ENCODE results near the gene AADACL3. TPM values are rescaled to one million over a fixed set of nuclear protein-coding genes. Genes with fewer than 3 reads are reported as not detected.
"Not testable (repeated sequence)": the region's sequence is repeated elsewhere in the genome, so short reads cannot be mapped to it uniquely, and the experiment has no call there.

The AADACL3 gene
- polyA plus RNA-seq, 4 donors = not detected

- DNase-seq (ENCODE audit: low read depth in 4 of 4, low spot score in 2 of 4) = not testable (repeated sequence)
Measured at GRCh38 chr1:12713651-12714050, 2.3 kb upstream of the AADACL3 start.

- DNase-seq (ENCODE audit: low read depth in 4 of 4, low spot score in 2 of 4) = no peak
Measured at GRCh38 chr1:12714710-12715475, 1.0 kb upstream of the AADACL3 start.

- DNase-seq (ENCODE audit: low read depth in 4 of 4, low spot score in 2 of 4) = no peak
Measured at GRCh38 chr1:12717301-12717838, 1.5 kb downstream of the AADACL3 start.

- DNase-seq (ENCODE audit: low read depth in 4 of 4, low spot score in 2 of 4) = no peak
Measured at GRCh38 chr1:12722626-12723025, 6.7 kb downstream of the AADACL3 start.

GRCh38 chr1:12728391-12728790 is 12.5 kb downstream of the AADACL3 start:
- no peak for DNase-seq (ENCODE audit: low read depth in 4 of 4, low spot score in 2 of 4)

GRCh38 chr1:12730156-12730555 is 14.2 kb downstream of the AADACL3 start:
- no peak for DNase-seq (ENCODE audit: low read depth in 4 of 4, low spot score in 2 of 4)

- DNase-seq (ENCODE audit: low read depth in 4 of 4, low spot score in 2 of 4) = not testable (repeated sequence)
Measured at GRCh38 chr1:12731084-12731483, 15.2 kb downstream of the AADACL3 start.

- DNase-seq (ENCODE audit: low read depth in 4 of 4, low spot score in 2 of 4) = no peak
Measured at GRCh38 chr1:12734651-12735050, 18.7 kb downstream of the AADACL3 start.

GRCh38 chr1:12738934-12739333 is 23.0 kb downstream of the AADACL3 start:
- no peak for DNase-seq (ENCODE audit: low read depth in 4 of 4, low spot score in 2 of 4)

GRCh38 chr1:12739613-12740012 is 23.7 kb downstream of the AADACL3 start:
- DNase-seq (ENCODE audit: low read depth in 4 of 4, low spot score in 2 of 4) = no peak

- no peak for DNase-seq (ENCODE audit: low read depth in 4 of 4, low spot score in 2 of 4)
Measured at GRCh38 chr1:12741946-12742345, 26.0 kb downstream of the AADACL3 start.

GRCh38 chr1:12745126-12745991 is 29.4 kb downstream of the AADACL3 start:
- DNase-seq (ENCODE audit: low read depth in 4 of 4, low spot score in 2 of 4) = no peak

- DNase-seq (ENCODE audit: low read depth in 4 of 4, low spot score in 2 of 4) = peak in 1 of 4 donors; percentile 20
Measured at GRCh38 chr1:12745992-12746323, 30.0 kb downstream of the AADACL3 start, which contains the start of gene CFAP107. CFAP107 (plus strand) TSS chr1:12746200; CDS start chr1:12746431, 231 bp downstream.

GRCh38 chr1:12748778-12749355 is 33.0 kb downstream of the AADACL3 start:
- no peak for DNase-seq (ENCODE audit: low read depth in 4 of 4, low spot score in 2 of 4)

- no peak for DNase-seq (ENCODE audit: low read depth in 4 of 4, low spot score in 2 of 4)
Measured at GRCh38 chr1:12754738-12755137, 38.8 kb downstream of the AADACL3 start.

GRCh38 chr1:12756273-12756672 is 40.4 kb downstream of the AADACL3 start:
- DNase-seq (ENCODE audit: low read depth in 4 of 4, low spot score in 2 of 4) = no peak

- DNase-seq (ENCODE audit: low read depth in 4 of 4, low spot score in 2 of 4) = no peak
Measured at GRCh38 chr1:12756768-12757413, 41.0 kb downstream of the AADACL3 start.

GRCh38 chr1:12757836-12758235 is 41.9 kb downstream of the AADACL3 start:
- no peak for DNase-seq (ENCODE audit: low read depth in 4 of 4, low spot score in 2 of 4)

GRCh38 chr1:12760256-12760795 is 44.4 kb downstream of the AADACL3 start:
- no peak for DNase-seq (ENCODE audit: low read depth in 4 of 4, low spot score in 2 of 4)

GRCh38 chr1:12761781-12762180 is 45.9 kb downstream of the AADACL3 start:
- no peak for DNase-seq (ENCODE audit: low read depth in 4 of 4, low spot score in 2 of 4)
